ENCODE measurements around the gene ZNF492. TPM values are rescaled to one million over a fixed set of nuclear protein-coding genes. Genes with fewer than 3 reads are reported as not detected.

ZNF492 gene
- total RNA-seq, 1 donor from 2014 or later = not detected

DNA sequence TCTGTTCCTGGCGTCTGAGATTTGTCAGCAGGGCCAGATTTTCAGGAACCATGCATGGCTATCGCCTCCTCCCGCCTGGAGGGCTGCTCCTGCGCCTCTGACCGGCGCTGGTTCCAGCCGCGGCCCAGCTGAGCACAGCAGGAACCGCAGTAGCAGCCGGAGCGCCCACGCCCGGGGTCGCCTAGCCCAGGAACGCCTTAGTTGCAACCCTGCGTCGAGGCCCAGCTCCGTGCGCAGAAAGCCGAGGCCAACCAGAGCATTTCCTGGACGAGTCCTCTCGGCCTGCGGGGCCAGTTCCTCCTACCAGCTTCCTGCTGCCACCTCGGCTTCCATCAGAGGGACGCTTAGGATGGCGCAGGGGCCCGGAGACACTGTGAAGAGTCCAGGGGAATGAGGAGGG is 74.9 kb downstream of the ZNF492 start:
- no peaks in the 10 kb centered on the region for H3K4me1 Mint-ChIP-seq (ENCODE audit: unreplicated experiment)
- no peaks in the 10 kb centered on the region for H3K27me3 Mint-ChIP-seq
- H3K27ac Mint-ChIP-seq = no peak overlapping the region
- no peak overlapping the region for H3K4me3 Mint-ChIP-seq
- H3K36me3 Mint-ChIP-seq = no peaks in the 10 kb centered on the region
- peaks cover 4% of the 10 kb centered on the region for H3K9me3 Mint-ChIP-seq
- TF ChIP-seq, protein P1, sequence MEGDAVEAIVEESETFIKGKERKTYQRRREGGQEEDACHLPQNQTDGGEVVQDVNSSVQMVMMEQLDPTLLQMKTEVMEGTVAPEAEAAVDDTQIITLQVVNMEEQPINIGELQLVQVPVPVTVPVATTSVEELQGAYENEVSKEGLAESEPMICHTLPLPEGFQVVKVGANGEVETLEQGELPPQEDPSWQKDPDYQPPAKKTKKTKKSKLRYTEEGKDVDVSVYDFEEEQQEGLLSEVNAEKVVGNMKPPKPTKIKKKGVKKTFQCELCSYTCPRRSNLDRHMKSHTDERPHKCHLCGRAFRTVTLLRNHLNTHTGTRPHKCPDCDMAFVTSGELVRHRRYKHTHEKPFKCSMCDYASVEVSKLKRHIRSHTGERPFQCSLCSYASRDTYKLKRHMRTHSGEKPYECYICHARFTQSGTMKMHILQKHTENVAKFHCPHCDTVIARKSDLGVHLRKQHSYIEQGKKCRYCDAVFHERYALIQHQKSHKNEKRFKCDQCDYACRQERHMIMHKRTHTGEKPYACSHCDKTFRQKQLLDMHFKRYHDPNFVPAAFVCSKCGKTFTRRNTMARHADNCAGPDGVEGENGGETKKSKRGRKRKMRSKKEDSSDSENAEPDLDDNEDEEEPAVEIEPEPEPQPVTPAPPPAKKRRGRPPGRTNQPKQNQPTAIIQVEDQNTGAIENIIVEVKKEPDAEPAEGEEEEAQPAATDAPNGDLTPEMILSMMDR (conservative IDR thresholded peaks at IDR 0.05) = no peak
- no peak for DNase-seq (ENCODE audit: extremely low spot score, unreplicated experiment)

Other genes starting within 250 kb of the ZNF492 start
- not detected in 2 replicates for gene ZNF98, start 212.0 kb upstream of the ZNF492 start, total RNA-seq (ENCODE audit: low replicate concordance)
- not detected in 2 replicates for gene ZNF99, start 149.8 kb downstream of the ZNF492 start, total RNA-seq (ENCODE audit: low replicate concordance)
- gene ZNF723, start 198.0 kb downstream of the ZNF492 start, total RNA-seq (ENCODE audit: low replicate concordance) = not detected in 2 replicates

Data from type B pancreatic cell (in vitro differentiated cells).